ENCODE data around the gene BICRA.

Gene BICRA

GRCh38 chr19:47749326-47749725 lies 140.4 kb downstream of the BICRA start:
- no peak for DNase-seq (ENCODE audit: low read depth in 2 of 2)

GRCh38 chr19:47750752-47751151 lies 141.8 kb downstream of the BICRA start:
- no peak for DNase-seq (ENCODE audit: low read depth in 2 of 2)

- no peak for DNase-seq (ENCODE audit: low read depth in 2 of 2)
These were observed 143.7 kb downstream of the BICRA start for GRCh38 chr19:47752440-47753211.
